Measurements from ENCODE around the gene CPNE2.
"Not testable (repeated sequence)": the region's sequence is repeated elsewhere in the genome, so short reads cannot be mapped to it uniquely, and the experiment has no call there.

CPNE2 gene

GRCh38 chr16:57098188-57098841 is 5.9 kb downstream of the CPNE2 start:
- DNase-seq, result no peak
- Mint-ChIP-seq H3K36me3 (peaks cover 11 to 17% of the 10 kb centered on the region in 2 donors), H3K4me3 (no peak overlapping the region), H3K9me3 (no peaks in the 10 kb centered on the region), H3K27me3 (peaks cover 3 to 10% of the 10 kb centered on the region in 2 donors), H3K27ac (no peak overlapping the region), H3K4me1 (peaks cover 10 to 11% of the 10 kb centered on the region in 2 donors)
- ATAC-seq (replicated peaks), result peak in 1 of 2 donors; percentile 29

DNA sequence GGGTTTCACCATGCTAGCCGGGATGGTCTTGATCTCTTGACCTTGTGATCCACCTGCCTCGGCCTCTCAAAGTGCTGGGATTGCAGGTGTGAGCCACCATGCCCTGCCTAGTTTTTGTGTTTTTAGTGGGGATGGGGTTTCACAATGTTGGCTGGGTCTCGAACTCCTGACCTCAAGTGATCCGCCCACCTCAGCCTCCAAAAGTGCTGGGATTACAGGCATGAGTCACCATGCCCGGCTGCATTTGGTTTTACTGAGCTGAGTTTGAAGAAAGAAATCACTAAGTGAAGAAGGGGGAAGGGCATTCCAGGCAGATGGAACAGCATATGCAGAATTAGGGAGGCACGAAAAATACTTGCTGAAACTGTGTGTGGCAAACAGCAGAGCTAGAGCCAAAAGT is 7.6 kb downstream of the CPNE2 start:
- H3K9me3 Mint-ChIP-seq; DNase-seq; ATAC-seq (replicated peaks); H3K27ac Mint-ChIP-seq; H3K27me3 Mint-ChIP-seq; H3K4me3 Mint-ChIP-seq: not testable (repeated sequence)
- H3K4me1 Mint-ChIP-seq, result peaks cover 6 to 13% of the 10 kb centered on the region in 2 donors
- peaks cover 11 to 17% of the 10 kb centered on the region in 2 donors for H3K36me3 Mint-ChIP-seq

DNA sequence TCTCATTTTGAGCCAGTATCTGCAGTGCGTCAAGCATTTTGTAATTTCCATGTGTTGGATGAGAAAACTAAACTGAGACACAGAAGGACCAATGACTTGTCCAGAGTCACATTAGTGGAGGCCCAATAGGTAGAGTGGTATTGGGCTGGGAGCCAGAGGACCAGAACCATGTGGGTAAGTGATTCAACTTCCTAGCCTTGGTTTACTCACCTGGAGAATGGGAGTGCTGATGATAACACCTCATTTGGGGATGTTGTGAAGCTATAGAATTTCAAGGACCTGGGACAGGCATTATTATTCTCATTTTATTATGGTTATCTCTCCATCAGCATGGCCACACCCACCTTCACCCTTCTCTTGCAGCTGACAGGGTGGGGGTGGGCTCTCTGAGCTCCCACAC is 8.1 kb downstream of the CPNE2 start:
- ATAC-seq (replicated peaks) (no peak), DNase-seq (no peak)
- Mint-ChIP-seq H3K27me3 (no peaks in the 10 kb centered on the region), H3K4me1 (peaks cover 6 to 14% of the 10 kb centered on the region in 2 donors), H3K4me3 (no peak overlapping the region), H3K9me3 (no peaks in the 10 kb centered on the region), H3K27ac (no peak overlapping the region), H3K36me3 (peaks cover 11 to 16% of the 10 kb centered on the region in 2 donors)

DNA sequence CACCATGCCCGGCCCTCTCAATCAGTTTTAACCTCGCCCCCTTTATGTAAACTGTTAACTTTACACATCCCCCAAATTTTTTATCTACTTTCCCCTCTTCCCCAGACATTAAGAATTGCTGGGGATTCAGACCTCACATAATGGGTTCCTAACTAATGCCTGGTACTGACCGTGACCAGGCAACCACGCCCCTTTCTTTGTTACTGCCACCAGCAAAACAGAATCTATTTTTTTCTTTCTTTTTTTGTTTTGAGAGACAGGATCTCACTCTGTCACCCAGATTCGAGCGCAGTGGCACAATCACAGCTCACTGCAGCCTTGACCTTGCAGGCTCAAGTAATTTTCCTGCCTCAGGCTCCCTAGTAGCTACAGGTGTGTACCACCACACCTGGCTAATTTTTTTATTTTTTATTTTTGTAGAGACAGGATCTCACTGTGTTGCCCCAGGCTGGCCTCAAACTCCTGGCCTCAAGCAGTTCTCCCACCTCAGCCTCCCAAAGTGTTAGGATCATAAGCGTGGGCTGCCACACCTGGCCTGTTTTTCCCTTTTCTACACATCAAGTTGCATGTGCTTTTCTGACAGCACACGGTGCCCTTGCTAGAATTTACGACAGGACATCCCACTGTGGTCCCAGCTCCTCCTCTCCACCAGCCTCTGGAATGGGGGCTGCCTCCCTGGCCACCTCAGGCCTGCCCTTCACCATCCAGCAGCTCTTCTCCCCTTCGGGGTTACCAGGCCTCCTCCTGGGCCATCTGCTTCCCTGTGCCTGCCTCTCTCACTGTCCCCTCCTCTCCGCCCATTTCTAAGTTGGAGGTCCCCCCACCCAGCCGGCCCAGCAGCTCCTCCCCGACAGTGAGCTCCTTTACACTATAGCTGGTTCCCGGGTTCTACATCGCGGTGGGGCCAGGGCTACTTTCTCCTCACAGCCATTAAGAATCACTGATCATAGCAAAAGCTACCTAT is 10.8 kb downstream of the CPNE2 start:
- Mint-ChIP-seq H3K4me1 (peaks cover 12 to 13% of the 10 kb centered on the region in 2 donors), H3K27ac (no peak overlapping the region), H3K4me3 (no peak overlapping the region), H3K27me3 (no peaks in the 10 kb centered on the region), H3K36me3 (peaks cover 0 to 3% of the 10 kb centered on the region in 2 donors), H3K9me3 (no peaks in the 10 kb centered on the region)
- ATAC-seq (replicated peaks), result no peak
- DNase-seq, result no peak

DNA sequence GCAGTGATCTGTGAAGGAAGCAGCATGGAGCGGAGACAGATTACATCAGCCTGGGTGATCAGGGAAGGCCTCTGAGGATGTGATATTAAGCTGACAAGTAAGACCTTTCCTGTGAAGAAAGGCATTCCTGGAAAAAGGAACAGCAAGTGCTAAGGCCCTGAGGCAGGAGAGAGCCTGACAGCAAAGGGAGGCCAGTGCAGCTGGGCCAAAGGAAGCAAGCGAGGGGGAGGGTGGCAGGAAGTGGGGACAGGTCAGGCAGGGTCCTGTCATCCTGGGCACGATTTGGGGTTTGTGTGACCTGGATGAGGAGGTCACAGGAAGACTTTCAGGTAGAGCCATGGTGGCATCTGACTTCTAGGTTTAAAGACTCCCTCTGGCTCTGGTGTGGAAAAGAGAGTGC is 12.3 kb downstream of the CPNE2 start:
- peaks cover 0 to 3% of the 10 kb centered on the region in 2 donors for H3K36me3 Mint-ChIP-seq
- H3K4me1 Mint-ChIP-seq, result peaks cover 12 to 18% of the 10 kb centered on the region in 2 donors
- H3K27me3 Mint-ChIP-seq, result no peaks in the 10 kb centered on the region
- H3K4me3 Mint-ChIP-seq, result no peak overlapping the region
- no peak overlapping the region for H3K27ac Mint-ChIP-seq
- H3K9me3 Mint-ChIP-seq, result no peaks in the 10 kb centered on the region
- DNase-seq (no peak), ATAC-seq (replicated peaks) (no peak)

GRCh38 chr16:57105184-57105583 is 12.8 kb downstream of the CPNE2 start:
- Mint-ChIP-seq H3K4me1 (peaks cover 12 to 18% of the 10 kb centered on the region in 2 donors), H3K27ac (no peak overlapping the region), H3K9me3 (no peaks in the 10 kb centered on the region), H3K4me3 (no peak overlapping the region), H3K36me3 (no peaks in the 10 kb centered on the region), H3K27me3 (no peaks in the 10 kb centered on the region)
- ATAC-seq (replicated peaks) (no peak), DNase-seq (no peak)

- Mint-ChIP-seq H3K4me3 (no peak overlapping the region), H3K27me3 (no peaks in the 10 kb centered on the region), H3K9me3 (no peaks in the 10 kb centered on the region), H3K27ac (no peak overlapping the region), H3K4me1 (peaks cover 11 to 18% of the 10 kb centered on the region in 2 donors), H3K36me3 (peaks cover 0 to 5% of the 10 kb centered on the region in 2 donors)
- DNase-seq (no peak), ATAC-seq (replicated peaks) (no peak)
Observed at GRCh38 chr16:57106767-57107166, 14.4 kb downstream of the CPNE2 start.

DNA sequence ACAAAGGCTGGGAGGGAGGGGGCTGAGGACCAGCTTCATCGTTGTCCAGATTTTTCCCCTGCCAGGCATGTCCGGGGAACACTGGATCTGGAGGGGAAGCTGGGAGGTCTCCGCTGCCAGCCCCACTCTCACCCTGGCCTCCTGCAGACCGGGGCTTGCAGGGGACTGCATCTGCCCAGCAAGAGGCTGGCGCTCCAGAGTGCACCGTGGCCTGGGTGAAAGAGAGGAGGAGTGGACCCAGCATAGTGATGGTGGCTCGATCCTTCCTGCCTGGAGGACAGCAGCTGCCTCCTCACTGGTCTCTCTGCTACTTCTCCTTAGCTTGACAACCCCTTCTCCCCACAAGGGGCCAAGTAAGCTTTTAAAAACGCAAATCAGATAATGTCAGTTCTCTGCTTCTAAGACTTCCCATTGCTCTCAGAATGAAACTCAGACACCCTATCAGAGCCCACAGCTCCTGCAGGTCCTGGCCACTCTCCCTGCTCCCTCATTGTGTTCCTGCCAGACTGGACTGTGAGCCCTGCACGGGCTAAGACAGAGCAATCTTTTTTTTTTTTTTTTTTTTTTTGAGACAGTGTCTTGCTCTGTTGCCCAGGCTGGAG is 15.0 kb downstream of the CPNE2 start:
- no peak for ATAC-seq (replicated peaks)
- Mint-ChIP-seq H3K27me3 (no peaks in the 10 kb centered on the region), H3K4me3 (no peak overlapping the region), H3K27ac (no peak overlapping the region), H3K36me3 (peaks cover 0 to 5% of the 10 kb centered on the region in 2 donors), H3K4me1 (peaks cover 11 to 19% of the 10 kb centered on the region in 2 donors), H3K9me3 (no peaks in the 10 kb centered on the region)
- DNase-seq, result no peak

DNA sequence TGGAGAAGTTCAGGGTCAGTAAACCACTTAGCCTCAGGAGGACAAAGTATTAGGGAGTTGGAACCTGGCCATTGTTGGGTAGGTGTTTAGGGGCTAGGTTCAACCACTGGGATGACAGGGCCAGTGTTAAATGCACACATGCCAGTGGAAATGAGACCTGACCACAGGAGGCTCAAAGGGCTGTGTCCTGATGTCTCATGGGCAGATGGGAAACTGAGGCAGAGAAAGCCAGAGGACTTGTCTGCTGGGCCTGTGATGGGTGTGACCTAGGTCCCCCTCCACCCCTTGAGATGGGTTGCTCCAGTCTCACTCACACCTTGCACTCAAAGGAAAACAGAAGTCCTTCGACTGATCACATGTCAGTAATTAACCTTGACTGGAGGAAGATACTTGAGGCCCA is 16.0 kb downstream of the CPNE2 start:
- no peaks in the 10 kb centered on the region for H3K9me3 Mint-ChIP-seq
- H3K4me1 Mint-ChIP-seq, result peaks cover 11 to 24% of the 10 kb centered on the region in 2 donors
- H3K36me3 Mint-ChIP-seq, result peaks cover 0 to 9% of the 10 kb centered on the region in 2 donors
- DNase-seq (no peak), ATAC-seq (replicated peaks) (no peak)
- H3K27me3 Mint-ChIP-seq, result no peaks in the 10 kb centered on the region
- peak overlapping the region; percentile 5 for H3K27ac Mint-ChIP-seq
- H3K4me3 Mint-ChIP-seq, result no peak overlapping the region

DNA sequence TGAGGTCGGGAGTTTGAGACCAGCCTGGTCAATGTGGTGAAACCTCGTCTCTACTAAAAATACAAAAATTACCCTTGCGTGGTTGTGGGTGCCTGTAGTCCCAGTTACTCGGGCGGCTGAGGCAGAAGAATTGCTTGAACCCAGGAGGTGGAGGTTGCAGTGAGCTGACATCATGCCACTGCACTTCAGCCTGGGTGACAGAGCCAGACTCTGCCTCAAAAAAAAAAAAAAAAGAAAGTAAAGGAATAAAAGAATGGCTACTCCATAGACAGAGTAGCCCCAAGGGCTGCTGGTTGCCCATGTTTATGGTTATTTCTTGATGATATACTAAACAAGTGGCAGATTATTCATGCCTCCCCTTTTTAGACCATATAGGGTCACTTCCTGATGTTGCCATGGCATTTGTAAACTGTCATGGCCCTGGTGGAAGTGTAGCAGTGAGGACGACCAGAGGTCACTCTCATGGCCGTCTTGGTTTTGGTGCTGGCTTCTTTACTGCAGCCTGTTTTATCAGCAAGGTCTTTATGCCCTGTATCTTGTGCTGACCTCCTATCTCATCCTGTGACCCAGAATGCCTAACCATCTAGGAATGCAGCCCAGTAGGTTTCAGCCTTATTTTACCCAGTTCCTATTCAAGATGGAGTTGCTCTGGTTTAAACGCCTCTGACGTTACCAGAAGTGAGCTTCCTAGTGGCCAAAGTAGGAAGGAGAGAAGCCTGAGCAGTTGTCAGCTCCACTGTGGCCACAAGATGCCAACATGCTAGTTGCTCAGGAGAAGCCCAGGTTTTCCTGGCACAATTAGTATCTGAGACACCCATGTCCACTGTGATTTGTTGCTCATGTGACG is 17.1 kb downstream of the CPNE2 start:
- not testable (repeated sequence) for DNase-seq; H3K27me3 Mint-ChIP-seq; H3K9me3 Mint-ChIP-seq; H3K4me3 Mint-ChIP-seq; ATAC-seq (replicated peaks)
- peak overlapping the region; percentile 20 for H3K27ac Mint-ChIP-seq
- peaks cover 9 to 21% of the 10 kb centered on the region in 2 donors for H3K4me1 Mint-ChIP-seq
- H3K36me3 Mint-ChIP-seq, result peaks cover 0 to 15% of the 10 kb centered on the region in 2 donors

DNA sequence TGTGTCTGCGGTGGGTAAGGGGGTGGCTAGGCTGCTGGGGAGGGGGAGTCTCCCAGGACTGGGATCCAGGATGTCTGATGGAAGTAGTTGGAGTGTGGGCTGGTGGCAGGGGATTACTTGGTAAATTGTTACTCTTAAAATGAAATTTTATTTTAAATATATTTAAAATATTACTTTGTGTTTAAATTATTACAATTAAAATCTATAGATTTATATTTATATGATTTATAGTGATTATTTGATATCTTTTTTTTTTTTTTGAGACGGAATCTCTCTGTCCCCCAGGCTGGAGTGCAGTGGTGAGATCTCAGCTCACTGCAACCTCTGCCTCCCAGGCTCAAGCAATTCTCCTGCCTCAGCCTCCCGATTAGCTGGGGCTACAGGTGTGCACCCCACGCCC is 18.6 kb downstream of the CPNE2 start:
- Mint-ChIP-seq H3K9me3 (no peaks in the 10 kb centered on the region), H3K4me3 (no peak overlapping the region), H3K27me3 (no peaks in the 10 kb centered on the region), H3K4me1 (peaks cover 3 to 18% of the 10 kb centered on the region in 2 donors), H3K27ac (no peak overlapping the region), H3K36me3 (peaks cover 2 to 16% of the 10 kb centered on the region in 2 donors)
- ATAC-seq (replicated peaks) (no peak), DNase-seq (no peak)

DNA sequence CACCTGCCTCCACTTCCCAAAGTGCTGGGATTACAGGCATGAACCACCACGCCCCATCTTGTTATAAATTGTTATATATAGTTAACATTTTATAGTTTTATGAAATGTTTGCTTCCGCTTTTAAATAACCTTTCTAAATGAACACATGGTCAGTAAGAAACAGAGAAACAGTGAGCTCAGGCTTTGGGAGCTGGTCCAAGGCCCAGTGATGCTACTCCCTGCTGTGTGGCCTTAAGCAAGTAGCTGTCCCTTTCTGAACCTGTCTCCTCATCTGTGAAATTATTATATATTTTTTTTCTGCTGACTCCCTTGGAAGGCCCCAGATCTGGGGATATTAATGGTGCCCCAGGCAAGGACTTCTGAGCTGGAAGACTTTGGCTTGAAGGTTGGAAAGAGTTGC is 19.0 kb downstream of the CPNE2 start:
- peaks cover 1 to 15% of the 10 kb centered on the region in 2 donors for H3K4me1 Mint-ChIP-seq
- ATAC-seq (replicated peaks) (no peak), DNase-seq (no peak)
- H3K36me3 Mint-ChIP-seq, result peaks cover 6 to 20% of the 10 kb centered on the region in 2 donors
- no peaks in the 10 kb centered on the region for H3K27me3 Mint-ChIP-seq
- H3K9me3 Mint-ChIP-seq, result no peaks in the 10 kb centered on the region
- no peak overlapping the region for H3K27ac Mint-ChIP-seq
- H3K4me3 Mint-ChIP-seq, result no peak overlapping the region

DNA sequence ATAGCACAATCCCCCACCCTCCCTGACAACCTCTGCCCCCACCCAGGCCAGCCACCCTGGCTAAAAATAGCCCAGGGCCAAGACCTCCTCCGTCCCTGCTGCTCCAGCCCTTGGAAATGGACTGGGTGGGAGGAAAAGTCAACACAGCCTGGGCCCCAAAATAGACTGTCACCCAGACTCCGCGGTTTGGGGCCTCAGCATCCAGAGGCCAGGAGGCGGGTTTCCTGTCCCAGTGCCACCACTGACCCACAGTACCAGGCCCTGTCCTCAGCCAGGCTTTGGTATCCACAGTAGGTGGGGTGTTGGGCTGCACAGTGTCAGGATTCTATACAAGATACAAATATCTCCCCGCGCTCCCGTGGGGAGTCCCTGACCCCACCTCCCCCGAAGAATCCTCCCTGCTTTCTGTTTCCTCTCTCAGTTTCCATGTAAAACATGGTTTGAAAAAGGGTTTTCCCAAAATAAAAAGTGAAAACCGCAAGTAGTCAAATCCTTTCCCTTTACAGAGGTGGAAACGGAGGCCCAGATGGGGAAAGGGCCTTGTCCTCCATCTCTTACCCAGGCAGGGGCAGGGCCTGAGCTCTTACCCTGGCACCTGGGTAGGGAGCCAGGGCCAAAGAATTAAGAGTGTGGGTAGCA is 20.1 kb downstream of the CPNE2 start:
- peaks cover 0 to 11% of the 10 kb centered on the region in 2 donors for H3K4me1 Mint-ChIP-seq
- no peaks in the 10 kb centered on the region for H3K27me3 Mint-ChIP-seq
- H3K36me3 Mint-ChIP-seq, result peaks cover 12 to 24% of the 10 kb centered on the region in 2 donors
- H3K9me3 Mint-ChIP-seq, result no peaks in the 10 kb centered on the region
- ATAC-seq (replicated peaks) (peak in 1 of 2 donors; percentile 6), DNase-seq (no peak)
- H3K27ac Mint-ChIP-seq, result no peak overlapping the region
- no peak overlapping the region for H3K4me3 Mint-ChIP-seq

All from stimulated activated naive B cell treated with anti-CD40 and anti-IgM and Interleukin-4, amounts not matched to agents 10 μg/mL and 1 μg/mL and 100 μg/mL, for 72 hours (primary cell).